GM21529 (cell line): ENCODE measurements around the gene RANBP10.

Experiments used
- ATAC-seq: cut with Tn5 transposase; IDR thresholded peaks from one replicate; pipeline ENCODE4 v1.9.1; 2021; ENCODE audit not compliant: unreplicated experiment

RANBP10 gene

DNA sequence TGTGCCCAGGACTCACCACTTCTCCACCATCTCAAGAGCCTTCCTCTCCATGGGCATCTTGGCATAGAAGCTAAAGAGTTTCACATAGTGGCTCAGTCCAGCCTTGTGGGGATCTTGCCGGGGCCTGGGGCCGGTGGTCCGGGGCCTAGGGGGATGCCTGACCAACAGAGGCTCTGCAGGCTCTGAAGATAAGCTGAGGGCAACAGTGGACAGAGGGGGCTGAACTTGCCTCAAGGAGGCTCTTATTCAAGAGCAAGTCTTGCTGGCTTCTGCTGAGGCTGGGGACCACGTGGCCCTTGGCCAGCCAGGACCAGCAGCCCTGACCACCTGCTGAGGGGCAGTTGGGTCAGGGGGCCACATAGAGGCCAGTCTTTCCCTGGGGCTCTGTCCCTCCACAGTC lies 22.3 kb upstream of the RANBP10 start:
- ATAC-seq = no peak

DNA sequence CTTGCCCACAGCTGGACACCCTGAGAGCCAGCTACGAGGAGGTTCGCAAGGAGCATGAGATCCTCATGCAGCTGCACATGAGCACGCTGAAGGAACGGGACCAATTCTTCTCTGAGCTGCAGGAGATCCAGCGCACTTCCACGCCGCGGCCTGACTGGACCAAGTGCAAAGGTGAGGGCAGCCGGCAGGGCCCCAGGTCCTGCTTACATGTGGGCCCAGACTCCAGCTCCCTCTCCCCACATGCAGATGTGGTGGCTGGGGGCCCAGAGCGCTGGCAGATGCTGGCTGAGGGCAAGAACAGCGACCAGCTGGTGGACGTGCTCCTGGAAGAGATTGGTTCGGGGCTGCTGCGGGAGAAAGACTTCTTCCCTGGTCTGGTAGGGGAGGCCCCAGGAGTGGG lies 19.5 kb upstream of the RANBP10 start:
- ATAC-seq = no peak

DNA sequence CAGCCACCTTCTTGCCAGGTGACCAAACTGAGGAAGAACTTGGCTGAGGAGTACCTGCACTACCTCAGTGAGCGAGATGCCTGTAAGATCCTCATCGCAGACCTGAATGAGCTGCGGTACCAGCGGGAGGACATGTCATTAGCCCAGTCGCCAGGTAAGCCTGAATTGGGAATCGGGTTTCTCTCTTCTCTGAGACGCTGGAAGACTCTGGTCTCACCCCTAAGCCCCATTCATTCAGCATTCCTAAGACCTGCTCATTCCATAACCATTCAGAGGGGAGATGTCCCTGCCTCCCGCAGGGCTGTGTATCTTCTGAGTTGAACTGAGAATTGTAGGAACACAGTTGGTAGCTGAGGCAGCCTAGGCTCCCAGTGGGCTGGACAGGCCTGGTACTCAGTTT lies 18.8 kb upstream of the RANBP10 start:
- ATAC-seq = no peak

DNA sequence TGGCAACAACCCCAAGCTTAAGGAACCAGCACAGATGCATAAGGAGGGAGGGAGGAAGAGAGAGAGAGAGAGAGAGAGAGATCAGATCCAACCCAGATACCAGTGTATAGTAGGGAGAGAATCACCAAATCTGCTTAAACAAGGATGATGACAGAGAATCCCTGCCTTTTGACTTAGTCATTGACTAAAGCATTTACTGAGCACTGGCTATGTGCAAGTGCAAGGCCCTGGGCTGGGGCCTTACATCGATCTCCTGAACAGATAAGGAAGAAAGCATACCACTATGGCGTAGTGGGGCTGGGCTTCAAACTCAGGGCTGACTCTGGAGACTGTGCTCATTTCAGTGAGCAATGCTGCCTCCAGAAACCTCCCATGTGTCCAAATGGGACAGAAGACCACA lies 16.2 kb upstream of the RANBP10 start:
- ATAC-seq = no peak

DNA sequence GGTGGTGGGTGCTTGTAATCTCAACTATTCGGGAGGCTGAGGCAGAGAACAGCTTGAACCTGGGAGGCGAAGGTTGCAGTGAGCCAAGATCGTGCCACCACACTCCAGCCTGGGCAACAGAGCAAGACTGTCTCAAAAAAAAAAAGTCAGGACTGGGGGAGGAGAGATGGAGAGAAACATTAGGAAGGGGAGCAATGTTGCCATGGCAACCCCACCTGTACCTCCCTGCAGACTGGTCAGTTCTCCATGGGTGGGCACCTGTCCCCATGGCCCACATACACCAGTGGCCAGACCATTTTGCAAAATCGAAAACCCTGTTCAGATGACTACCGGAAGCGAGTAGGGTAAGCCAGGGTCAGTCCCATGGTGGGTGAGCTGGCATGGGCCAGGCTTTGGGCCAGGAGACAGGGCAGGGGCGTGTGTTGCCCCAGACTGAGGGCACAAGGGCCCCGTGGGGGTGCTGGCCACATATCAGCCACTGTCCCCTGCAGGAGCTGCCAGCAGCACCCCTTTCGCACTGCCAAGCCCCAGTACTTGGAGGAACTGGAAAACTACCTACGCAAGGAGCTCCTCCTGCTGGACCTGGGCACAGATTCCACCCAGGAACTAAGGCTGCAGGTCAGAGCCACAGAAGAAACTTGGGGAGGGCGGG lies 14.4 kb upstream of the RANBP10 start:
- no peak for ATAC-seq

DNA sequence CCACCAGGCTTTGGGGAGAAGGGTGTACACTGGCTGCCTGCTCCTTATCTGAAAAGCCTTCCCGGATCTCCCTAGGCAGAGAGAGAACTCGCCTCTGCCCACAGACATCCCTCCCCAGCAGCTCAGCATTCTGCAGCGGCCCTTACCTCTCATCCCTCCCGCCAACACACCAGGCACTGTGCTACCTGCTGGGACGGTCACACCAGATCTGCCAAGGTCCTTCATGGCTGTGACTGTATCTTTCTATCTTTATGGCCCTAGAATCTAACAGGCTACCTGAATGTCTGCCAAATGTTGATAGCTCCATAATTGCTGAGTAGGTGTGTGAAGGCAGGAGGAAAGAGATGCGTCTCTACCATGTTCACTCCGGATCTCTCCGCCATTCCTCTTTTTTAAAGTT lies 8.2 kb upstream of the RANBP10 start:
- no peak for ATAC-seq

DNA sequence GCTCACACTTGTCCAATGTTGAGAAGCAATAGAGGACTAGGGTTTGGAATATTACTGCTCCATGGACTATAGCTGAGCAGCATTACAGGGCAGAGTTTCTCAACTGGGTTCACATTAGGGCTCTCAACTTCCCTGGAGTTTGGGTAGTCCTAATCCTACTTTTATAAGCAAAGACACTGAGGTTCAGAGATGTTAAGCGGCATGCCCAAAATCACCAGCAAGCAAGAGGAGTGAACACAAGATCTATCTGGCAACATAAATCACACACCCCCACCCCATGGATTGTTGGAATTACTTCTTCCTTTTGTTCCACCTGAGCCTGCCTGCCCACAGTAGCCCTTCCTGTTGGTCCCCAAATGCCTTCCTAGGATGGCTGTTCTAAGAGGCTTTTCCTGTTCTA lies 5.5 kb upstream of the RANBP10 start:
- ATAC-seq = no peak

DNA sequence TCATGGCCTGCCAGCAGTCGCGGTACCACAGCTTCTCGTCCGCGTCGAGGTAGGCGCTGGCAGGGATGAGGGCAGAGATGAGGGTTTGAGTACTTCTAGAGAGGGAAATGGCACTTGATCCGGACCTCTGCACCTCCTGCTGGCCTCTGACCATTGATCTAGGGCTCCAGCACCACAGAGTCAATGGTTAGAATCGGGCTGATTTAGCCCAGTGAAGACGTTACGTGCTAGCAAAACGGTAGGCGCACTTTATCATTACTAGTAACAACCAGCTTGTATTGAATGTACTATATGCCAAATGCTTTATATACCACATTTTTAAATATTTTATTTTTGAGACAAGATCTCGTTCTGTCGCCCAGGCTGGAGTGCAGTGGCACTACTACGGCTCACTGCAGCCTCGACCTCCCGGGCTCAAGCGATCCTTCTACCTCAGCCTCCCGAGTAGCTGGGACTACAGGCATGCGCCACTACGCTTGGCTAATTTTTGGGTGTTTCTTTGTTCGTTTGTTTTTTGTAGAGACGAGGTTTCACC lies 855 bp upstream of the RANBP10 start:
- ATAC-seq = no peak

DNA sequence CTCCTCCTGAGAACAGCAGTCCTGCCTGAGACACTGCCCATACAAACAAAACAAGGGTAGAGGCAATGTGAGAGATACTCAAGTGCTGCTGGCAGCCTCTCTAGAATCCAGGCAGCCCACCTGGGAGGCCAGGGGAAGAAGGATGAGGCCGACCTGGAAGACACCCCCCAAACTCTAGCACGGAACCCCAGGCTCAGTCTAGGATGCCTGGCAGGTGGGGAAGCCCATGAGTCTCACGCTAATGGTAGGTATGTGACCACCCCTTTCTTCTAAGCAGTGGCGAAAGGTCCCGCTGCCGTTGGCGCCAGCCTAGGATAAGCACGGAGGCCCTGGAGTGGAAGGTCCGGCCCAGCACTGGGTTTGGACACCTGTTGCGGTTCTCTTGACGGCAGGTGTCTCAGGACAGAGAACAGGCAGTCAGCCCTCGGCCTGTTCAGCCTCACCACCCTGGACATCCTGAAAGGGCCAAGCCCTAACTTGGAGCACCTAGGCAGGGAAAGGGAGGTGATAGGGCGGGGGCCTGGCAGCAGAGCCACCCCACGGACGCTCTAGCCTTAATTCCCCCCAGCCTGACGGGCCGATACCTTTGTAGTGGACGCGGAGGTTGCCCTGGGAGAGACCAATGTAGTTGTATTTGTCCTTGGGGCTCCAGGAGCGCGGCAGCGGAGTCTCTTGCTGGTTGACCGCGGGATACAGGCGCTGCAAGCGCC lies 487 bp downstream of the RANBP10 start:
- ATAC-seq = no peak

DNA sequence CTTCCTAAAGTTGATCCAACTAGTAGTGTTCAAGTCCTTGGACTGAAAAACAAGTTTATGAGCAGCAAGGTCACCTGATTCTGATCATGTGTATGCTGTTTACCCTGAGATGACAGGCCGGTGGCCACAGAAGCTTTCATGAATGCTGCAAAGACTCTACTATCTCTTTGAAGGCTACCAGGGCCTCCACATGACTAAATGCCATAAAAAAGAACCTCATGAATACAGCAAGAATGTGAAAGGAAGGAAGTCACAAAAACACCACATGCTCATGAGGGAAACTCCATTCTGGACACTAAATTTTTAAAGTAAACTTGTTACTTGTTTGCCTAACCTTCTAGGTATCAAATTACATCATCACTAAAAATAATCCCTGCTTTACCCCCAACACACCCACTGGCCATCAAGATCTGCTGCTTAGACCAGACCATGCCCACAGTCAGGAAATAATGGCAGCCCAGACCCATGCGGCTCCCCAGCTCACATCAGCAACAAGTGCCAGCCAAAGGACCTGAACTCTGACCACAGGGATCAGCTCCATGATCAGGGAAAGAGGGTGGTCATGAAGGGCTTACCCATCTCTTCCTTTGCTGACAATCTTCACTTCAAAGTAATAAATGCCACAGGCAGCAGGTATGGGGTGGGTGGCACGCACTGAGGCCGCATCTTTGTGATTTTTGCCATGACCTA lies 1.4 kb downstream of the RANBP10 start:
- no peak for ATAC-seq

DNA sequence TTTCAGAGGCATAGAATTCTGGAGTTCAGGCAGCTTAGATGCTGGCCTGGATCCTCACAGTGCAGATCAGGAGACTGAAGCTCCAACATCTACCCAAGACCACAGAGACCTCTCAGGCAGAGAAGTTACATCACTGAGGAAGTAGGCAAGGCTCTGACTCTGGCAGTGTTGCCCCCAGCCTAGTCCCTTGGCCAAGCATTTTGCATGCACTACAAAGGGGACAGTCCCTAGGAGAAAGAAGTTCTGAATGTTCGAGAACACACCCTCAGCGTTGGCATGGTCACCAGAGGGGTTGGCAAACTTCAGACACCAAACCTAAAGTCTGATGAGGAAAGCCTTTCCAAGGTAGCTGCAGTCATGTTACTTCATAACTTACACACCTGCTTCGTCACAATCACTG lies 2.5 kb downstream of the RANBP10 start:
- no peak for ATAC-seq

DNA sequence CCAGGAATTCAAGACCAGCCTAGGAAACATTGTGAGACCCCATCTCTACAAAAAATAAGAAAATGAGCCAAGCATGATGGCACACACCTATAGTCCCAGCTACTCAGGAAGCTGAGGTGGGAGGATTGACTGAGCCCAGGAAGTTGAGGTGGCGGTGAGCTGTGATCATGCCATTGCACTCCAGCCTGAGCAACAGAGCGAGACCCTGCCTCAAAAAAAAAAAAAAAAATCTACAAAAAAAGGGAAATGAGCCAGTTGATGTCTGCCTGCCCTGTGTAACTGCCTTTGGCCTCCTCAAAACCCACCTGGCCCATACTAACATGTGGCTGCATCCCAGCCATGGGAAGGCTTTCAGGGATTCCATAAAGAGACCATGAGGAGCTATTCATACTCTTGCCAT lies 4.5 kb downstream of the RANBP10 start:
- ATAC-seq = no peak

DNA sequence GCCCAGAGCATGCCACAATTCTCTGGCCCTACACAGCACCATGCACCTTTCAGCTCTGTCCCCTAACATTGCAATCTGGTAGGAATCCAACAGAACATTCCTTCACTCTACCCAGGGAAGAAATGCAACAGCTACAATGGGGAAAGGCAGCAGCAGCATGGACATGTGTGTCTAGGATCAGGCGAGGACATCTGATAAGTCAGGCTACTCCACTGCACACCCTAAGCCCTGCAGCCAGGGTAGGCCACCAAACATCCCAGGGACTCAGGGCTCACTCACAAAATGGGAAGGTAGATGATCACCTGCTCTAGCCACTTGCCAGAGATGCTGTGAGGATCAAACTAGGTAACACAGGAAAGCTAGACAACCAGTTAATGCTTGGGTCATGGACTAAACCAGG lies 5.1 kb downstream of the RANBP10 start:
- ATAC-seq = no peak

DNA sequence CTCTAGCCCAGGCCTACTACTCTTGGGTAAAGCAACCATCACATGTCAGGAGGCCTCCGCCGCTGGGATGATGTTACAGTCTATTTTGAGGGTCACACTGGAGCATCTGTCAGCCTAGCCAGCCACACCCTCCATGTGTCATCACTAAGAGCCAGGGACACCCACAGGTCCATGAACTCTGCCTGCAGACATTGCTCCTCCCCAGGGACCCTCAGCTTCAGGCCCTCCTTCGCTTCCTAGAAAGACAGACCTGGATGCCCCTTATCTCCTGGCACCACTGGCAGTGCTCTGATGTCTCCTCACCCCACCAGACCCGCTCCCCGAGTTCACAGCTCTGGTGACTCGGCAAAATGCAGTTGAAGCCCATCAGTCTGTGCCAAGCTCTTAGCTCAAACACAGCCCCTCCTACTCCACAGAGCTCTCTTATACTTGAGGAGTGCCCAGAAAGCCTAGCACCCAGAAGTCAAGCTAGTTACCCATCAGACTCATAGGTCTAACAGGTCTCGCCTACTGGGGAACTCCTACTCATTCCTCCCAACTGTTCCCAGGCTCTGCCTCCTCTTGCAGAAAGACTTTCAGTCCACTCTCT lies 5.9 kb downstream of the RANBP10 start:
- ATAC-seq = no peak

DNA sequence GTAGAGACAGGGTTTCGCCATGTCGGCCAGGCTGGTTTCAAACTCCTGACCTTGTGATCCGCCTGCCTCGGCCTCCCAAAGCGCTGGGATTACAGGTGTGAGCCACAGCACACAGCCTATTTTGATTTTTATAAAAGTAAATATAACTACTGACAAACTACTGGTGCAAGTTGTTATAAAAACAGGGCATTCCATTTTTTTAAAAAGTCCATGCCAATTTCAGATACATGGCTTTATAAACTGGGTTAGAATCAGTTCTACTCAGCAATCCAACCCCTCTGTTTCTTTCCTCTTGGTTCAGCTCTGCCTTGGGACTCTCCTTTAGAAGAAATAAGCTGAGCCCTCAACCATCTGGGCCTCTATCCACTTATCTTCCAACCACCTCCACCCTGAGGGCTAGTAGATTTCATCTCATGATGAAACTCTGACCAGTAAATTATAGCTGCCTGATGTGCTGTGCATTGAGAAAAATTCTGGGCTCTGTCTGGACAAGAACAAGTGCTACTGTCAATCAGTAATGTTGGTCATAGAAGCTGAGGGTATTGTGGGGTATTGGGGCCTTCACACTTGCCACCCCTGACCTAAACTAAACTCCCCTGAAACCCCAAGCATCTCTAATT lies 10.2 kb downstream of the RANBP10 start:
- ATAC-seq = no peak

DNA sequence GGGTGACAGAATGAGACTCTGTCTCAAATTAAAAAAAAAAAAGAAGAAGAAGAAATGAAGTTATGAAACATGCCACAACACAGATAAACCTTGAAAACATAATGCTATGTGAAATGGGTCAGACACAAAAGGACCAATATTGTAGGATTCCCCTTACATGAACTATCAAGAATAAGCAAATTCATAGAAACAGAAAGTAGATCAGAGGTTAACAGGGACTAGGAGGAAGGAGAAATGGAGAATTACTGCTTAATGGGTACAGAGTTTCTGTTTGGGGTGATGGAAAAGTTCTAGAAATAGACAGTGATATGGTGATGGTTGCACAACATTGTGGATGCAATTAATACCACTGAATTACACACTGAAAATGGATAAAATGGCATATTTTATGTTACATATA lies 16.3 kb downstream of the RANBP10 start:
- no peak for ATAC-seq

DNA sequence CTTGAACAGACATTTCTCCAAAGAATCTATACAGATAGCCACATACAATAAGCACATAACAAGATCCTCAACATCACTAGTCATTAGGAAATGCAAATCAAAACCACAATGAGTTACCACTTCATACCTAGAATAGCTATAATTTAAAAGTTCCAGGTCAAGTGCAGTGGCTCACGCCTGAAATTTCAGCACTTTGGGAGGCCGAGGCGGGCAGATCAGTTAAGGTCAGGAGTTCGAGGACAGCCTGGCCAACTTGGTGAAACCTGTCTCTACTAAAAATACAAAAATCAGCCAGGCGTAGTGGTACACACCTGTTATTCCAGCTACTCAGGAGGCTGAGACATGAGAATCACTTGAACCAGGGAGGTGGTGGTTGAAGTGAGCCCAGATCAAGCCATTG lies 19.9 kb downstream of the RANBP10 start:
- no peak for ATAC-seq

DNA sequence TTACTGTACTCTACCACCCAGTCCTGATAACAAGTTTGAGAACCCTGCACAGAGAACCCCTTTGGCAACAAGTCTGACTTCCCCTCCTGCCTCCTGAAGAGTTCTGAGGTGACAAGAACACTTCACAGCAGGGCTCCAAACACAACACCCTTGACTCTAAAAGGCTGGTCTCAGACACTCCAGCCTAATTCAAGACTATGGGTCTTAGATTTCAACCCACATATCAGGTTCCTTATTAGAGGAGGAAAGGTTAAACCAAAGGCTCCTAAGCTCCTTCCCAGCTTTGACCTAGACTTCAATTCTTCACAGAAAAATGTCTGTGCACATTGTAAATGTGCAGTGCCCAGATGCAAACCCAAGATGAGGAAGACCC lies 23.0 kb downstream of the RANBP10 start:
- no peak for ATAC-seq

DNA sequence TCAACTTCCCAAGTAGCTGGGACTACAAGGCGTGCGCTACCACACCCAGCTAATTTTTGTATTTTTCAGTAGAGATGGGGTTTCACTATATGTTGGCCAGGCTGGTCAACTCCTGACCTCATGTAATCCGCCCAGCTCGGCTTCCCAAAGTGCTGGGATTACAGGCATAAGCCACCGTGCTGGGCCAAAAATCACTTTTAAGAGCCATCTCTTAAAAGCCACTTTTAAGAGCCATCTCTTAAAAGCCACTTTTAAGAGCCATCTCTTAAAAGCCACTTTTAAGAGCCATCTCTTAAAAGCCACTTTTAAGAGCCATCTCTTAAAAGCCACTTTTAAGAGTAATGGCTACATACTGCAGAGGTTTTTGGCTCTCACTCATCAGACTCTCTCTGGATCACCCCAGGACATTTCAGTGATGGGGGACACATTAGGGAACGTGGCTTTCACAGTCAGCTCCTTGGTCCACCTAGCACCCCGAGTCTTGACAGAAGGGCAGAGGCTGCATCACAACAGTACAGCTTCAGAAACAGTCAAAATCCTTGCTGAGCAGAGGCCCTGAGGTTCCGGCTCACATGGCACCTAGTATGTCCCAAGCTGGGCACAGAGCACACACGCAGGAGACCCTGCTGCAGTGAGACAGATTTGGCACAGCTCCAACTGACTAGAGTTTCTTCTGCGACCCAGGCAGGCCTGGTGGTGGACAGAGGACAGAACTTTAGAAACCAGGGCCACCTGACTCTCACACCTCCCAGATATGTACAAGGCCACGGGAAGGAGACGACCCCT lies 23.6 kb downstream of the RANBP10 start:
- ATAC-seq = no peak

DNA sequence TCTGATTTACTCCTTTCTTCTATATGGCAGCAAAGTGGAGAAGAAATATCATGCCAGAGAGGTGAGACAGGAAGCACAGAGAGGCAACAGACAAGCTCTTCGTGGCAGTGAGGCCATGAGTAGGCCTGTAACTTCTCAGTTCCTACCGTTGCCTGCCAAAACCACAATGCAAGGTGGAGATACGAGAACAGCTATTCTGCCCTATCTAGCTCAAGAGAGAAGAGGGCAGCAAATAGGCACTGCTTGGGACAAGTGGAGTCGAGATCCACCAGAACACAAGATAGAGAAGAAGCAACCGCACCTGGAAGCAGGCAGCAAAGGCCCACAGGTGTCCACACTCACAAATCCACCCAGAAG lies 24.8 kb downstream of the RANBP10 start:
- no peak for ATAC-seq
